Duodenal mucosa (tissue), 2 donors: Measurements from ENCODE around the gene MARVELD1.

Experiments used
- H3K27ac ChIP-seq: one replicate; pipeline ENCODE4 v1.7.0; 2013; ENCODE audit warnings: low read depth, low read length
- H3K27me3 ChIP-seq, 2 donors: one replicate each; pipeline ENCODE4 v1.7.0; 2013; ENCODE audit warnings: low read length in 2 of 2, control low read depth in 1 of 2; ENCODE audit not compliant: insufficient read depth in 2 of 2, control insufficient read depth in 1 of 2
- H3K36me3 ChIP-seq, 2 donors: one replicate each; pipeline ENCODE4 v1.7.0; 2013; ENCODE audit warnings: low read length in 2 of 2, control low read depth in 1 of 2; ENCODE audit not compliant: insufficient read depth in 2 of 2, control insufficient read depth in 1 of 2
- H3K4me1 ChIP-seq, 2 donors: one replicate each; pipeline ENCODE4 v1.7.0; 2013; ENCODE audit warnings: low read length in 2 of 2, control low read depth in 1 of 2; ENCODE audit not compliant: insufficient read depth in 2 of 2, control insufficient read depth in 1 of 2
- H3K4me3 ChIP-seq, 2 donors: one replicate each; pipeline ENCODE4 v1.7.0; 2013; ENCODE audit warnings: low read length in 2 of 2, low read depth in 1 of 2
- H3K9ac ChIP-seq, 2 donors: one replicate each; pipeline ENCODE4 v1.7.0; 2013; ENCODE audit warnings: low read length in 2 of 2, low read depth in 1 of 2
- H3K9me3 ChIP-seq, 2 donors: one replicate each; pipeline ENCODE4 v1.7.0; 2013; ENCODE audit warnings: low read length in 2 of 2, control low read depth in 1 of 2; ENCODE audit not compliant: control insufficient read depth in 1 of 2

Gene MARVELD1

GRCh38 chr10:97752956-97753355, 39.4 kb downstream of the MARVELD1 start:
- Histone ChIP-seq H3K27ac (no peak overlapping the region), H3K4me1 (no peaks in the 10 kb centered on the region), H3K27me3 (no peaks in the 10 kb centered on the region), H3K9me3 (no peaks in the 10 kb centered on the region), H3K4me3 (no peak overlapping the region), H3K36me3 (peaks cover 82 to 95% of the 10 kb centered on the region in 2 donors), H3K9ac (no peak overlapping the region)

GRCh38 chr10:97754726-97755125, 41.2 kb downstream of the MARVELD1 start:
- Histone ChIP-seq H3K9me3 (no peaks in the 10 kb centered on the region), H3K4me3 (no peak overlapping the region), H3K4me1 (no peaks in the 10 kb centered on the region), H3K36me3 (peaks cover 71 to 88% of the 10 kb centered on the region in 2 donors), H3K27me3 (no peaks in the 10 kb centered on the region), H3K27ac (no peak overlapping the region), H3K9ac (no peak overlapping the region)

GRCh38 chr10:97755718-97756117, 42.2 kb downstream of the MARVELD1 start:
- peaks cover 68 to 88% of the 10 kb centered on the region in 2 donors for H3K36me3 ChIP-seq
- H3K27me3 ChIP-seq = no peaks in the 10 kb centered on the region

DNA sequence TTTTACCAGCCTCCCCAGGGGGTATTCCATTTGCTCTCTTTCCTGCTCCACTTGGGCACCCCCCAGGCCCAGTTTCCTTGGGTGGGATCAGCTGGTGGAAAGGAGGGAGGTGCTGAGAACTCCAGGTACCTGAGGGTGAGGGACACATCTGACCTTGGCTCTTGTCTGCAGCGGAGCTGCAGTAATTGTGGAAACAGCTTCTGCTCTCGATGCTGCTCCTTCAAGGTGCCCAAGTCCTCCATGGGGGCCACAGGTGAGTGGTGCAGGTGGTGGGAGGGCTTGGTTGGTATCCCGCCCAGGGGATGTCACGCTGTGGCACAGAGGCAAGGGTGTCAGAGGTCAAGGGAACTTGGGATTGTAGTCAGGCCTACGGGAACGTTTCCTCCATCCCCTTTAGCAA, 43.9 kb downstream of the MARVELD1 start:
- Histone ChIP-seq H3K36me3 (peaks cover 54 to 86% of the 10 kb centered on the region in 2 donors), H3K4me3 (no peak overlapping the region), H3K9me3 (no peaks in the 10 kb centered on the region), H3K4me1 (no peaks in the 10 kb centered on the region), H3K9ac (no peak overlapping the region), H3K27ac (no peak overlapping the region), H3K27me3 (no peaks in the 10 kb centered on the region)

More at GRCh38 chr10:97755718-97756117, 42.2 kb downstream of the MARVELD1 start:
- Histone ChIP-seq H3K9ac (no peak overlapping the region), H3K27ac (no peak overlapping the region), H3K4me1 (no peaks in the 10 kb centered on the region), H3K9me3 (no peaks in the 10 kb centered on the region), H3K4me3 (no peak overlapping the region)

GRCh38 chr10:97759158-97759887, 45.8 kb downstream of the MARVELD1 start:
- Histone ChIP-seq H3K9ac (no peak overlapping the region), H3K4me3 (no peak overlapping the region), H3K36me3 (peaks cover 39 to 70% of the 10 kb centered on the region in 2 donors), H3K9me3 (no peaks in the 10 kb centered on the region), H3K27me3 (no peaks in the 10 kb centered on the region), H3K4me1 (peaks cover 2% of the 10 kb centered on the region in 2 donors), H3K27ac (no peak overlapping the region)

GRCh38 chr10:97759946-97760345, 46.4 kb downstream of the MARVELD1 start:
- H3K27me3 ChIP-seq = no peaks in the 10 kb centered on the region
- H3K36me3 ChIP-seq = peaks cover 33 to 64% of the 10 kb centered on the region in 2 donors
- H3K9ac ChIP-seq = no peak overlapping the region
- no peak overlapping the region for H3K27ac ChIP-seq
- H3K4me1 ChIP-seq = peaks cover 7 to 8% of the 10 kb centered on the region in 2 donors
- no peak overlapping the region for H3K4me3 ChIP-seq
- H3K9me3 ChIP-seq = no peaks in the 10 kb centered on the region

DNA sequence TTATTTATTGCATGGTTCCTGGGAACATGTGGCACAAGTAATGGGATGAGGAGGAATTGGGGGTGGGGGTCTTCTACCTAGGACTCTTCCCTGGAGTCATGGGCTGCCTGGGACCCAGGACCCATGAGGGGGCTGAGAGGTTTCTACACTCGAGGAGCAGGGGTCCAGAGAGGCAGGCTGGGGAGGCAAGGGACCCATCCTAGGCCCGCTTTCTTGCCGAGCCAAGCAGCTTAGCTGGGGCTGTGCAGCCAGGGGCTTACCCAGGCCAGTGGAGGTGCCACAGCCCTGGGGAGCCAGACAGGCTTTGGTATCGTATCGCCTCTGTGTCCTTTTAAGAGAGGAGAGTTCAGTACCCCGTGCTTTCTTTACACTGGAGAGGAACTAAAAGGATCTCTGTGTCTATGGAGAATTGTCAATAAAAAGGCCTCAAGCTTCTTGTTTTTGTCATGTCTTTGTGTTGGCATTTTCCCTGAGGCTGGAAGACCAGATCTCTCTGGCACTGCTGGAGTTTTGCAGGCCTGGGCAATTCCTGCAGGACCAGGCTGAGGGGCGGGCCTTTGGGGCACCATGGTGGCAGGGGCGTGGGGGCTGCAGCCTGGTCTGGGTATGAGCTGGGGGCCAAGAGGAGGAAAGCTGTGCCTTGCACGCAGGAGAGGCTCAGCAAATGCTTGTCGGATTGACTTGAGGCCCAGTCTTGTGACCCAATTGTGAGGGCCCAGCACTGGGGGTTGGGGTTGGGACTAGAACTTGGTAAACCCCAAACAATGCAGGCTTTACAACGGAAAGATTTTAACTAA, 47.1 kb downstream of the MARVELD1 start:
- Histone ChIP-seq H3K27ac (no peak overlapping the region), H3K4me3 (no peak overlapping the region), H3K36me3 (peaks cover 28 to 57% of the 10 kb centered on the region in 2 donors), H3K27me3 (no peaks in the 10 kb centered on the region), H3K4me1 (peaks cover 14 to 15% of the 10 kb centered on the region in 2 donors), H3K9me3 (no peaks in the 10 kb centered on the region), H3K9ac (no peak overlapping the region)

- Histone ChIP-seq H3K4me3 (no peak overlapping the region), H3K9me3 (no peaks in the 10 kb centered on the region), H3K4me1 (peaks cover 15 to 16% of the 10 kb centered on the region in 2 donors), H3K9ac (no peak overlapping the region), H3K36me3 (peaks cover 21 to 50% of the 10 kb centered on the region in 2 donors), H3K27me3 (no peaks in the 10 kb centered on the region), H3K27ac (no peak overlapping the region)
Observed at GRCh38 chr10:97761331-97761865, 47.9 kb downstream of the MARVELD1 start.

- Histone ChIP-seq H3K4me3 (no peak overlapping the region), H3K9me3 (no peaks in the 10 kb centered on the region), H3K4me1 (peaks cover 15 to 16% of the 10 kb centered on the region in 2 donors), H3K27ac (no peak overlapping the region), H3K9ac (no peak overlapping the region), H3K27me3 (no peaks in the 10 kb centered on the region), H3K36me3 (peaks cover 15 to 43% of the 10 kb centered on the region in 2 donors)
Observed at GRCh38 chr10:97762056-97762455, 48.5 kb downstream of the MARVELD1 start.

GRCh38 chr10:97762816-97763215, 49.3 kb downstream of the MARVELD1 start:
- Histone ChIP-seq H3K4me1 (peaks cover 15 to 18% of the 10 kb centered on the region in 2 donors), H3K4me3 (no peak overlapping the region), H3K36me3 (peaks cover 8 to 36% of the 10 kb centered on the region in 2 donors), H3K9ac (no peak overlapping the region), H3K27me3 (no peaks in the 10 kb centered on the region), H3K27ac (no peak overlapping the region), H3K9me3 (no peaks in the 10 kb centered on the region)
